IMR-90 (cell line): ENCODE data around the gene DENND1A.

Experiments used
- BHLHE40 ChIP-seq: fragments of 150-350 bp; IDR thresholded peaks from 2 replicates; pipeline ENCODE4 v1.6.1; 2016; ENCODE audit warnings: mild to moderate bottlenecking, low read depth, low read length
- CEBPB ChIP-seq: IDR thresholded peaks from 2 replicates; pipeline ENCODE4 v1.6.1; 2012; ENCODE audit warnings: low read depth, low read length, improper control_type of control experiment
- FOS ChIP-seq: fragments of 150-350 bp; IDR thresholded peaks from 2 replicates; pipeline ENCODE4 v1.6.1; 2016; ENCODE audit warnings: low read depth, low read length
- MAFK ChIP-seq: IDR thresholded peaks from 2 replicates; pipeline ENCODE4 v1.6.1; 2012; ENCODE audit warnings: low read depth, low read length, improper control_type of control experiment
- POLR2A ChIP-seq: IDR thresholded peaks from 2 replicates; pipeline ENCODE4 v1.6.1; 2012; ENCODE audit warnings: mild to moderate bottlenecking, low read depth, low read length
- RAD21 ChIP-seq: IDR thresholded peaks from 2 replicates; pipeline ENCODE4 v1.6.1; 2012; ENCODE audit warnings: low read length, improper control_type of control experiment
- RFX5 ChIP-seq: IDR thresholded peaks from 2 replicates; pipeline ENCODE4 v1.8.0; 2012; ENCODE audit warnings: low read depth, mild to moderate bottlenecking, low read length, moderate library complexity
- SMC3 ChIP-seq: fragments of 150-350 bp; IDR thresholded peaks from 2 replicates; pipeline ENCODE4 v1.6.1; 2016; ENCODE audit warnings: low read depth, mild to moderate bottlenecking, antibody characterized with exemption, low read length, moderate library complexity
- TF ChIP-seq, protein P1 (sequence below): conservative IDR thresholded peaks from 2 replicates; pipeline ENCODE4 v1.5.1; 2012; ENCODE audit warnings: mild to moderate bottlenecking, low read depth, low read length, improper control_type of control experiment
- TF ChIP-seq, protein P2 (sequence below): fragments of 150-350 bp; IDR thresholded peaks from 2 replicates; pipeline ENCODE4 v1.6.1; 2017; ENCODE audit warnings: mild to moderate bottlenecking, antibody characterized with exemption, low read length, low read depth

DNA sequence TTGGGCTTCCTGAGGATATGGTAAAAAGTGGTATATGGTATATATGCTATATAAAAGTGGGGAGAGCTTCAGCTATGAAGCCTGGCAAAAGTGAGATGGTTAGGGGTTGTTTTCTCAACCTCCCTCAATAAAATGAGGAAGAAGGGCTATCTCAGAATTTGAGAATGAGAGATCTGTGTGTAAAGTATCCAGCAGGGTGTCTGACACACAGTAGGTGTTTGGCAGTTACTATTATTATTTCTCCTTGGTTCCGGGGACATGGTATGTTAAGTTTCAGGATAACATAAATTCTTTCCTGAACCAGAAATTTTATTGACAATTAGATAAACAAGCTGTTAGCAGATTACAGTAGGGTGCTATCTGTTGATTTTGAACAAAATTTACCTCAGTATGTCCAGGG is 94.1 kb downstream of the DENND1A start:
- TF ChIP-seq BHLHE40, result no peak
- TF ChIP-seq, protein P1, sequence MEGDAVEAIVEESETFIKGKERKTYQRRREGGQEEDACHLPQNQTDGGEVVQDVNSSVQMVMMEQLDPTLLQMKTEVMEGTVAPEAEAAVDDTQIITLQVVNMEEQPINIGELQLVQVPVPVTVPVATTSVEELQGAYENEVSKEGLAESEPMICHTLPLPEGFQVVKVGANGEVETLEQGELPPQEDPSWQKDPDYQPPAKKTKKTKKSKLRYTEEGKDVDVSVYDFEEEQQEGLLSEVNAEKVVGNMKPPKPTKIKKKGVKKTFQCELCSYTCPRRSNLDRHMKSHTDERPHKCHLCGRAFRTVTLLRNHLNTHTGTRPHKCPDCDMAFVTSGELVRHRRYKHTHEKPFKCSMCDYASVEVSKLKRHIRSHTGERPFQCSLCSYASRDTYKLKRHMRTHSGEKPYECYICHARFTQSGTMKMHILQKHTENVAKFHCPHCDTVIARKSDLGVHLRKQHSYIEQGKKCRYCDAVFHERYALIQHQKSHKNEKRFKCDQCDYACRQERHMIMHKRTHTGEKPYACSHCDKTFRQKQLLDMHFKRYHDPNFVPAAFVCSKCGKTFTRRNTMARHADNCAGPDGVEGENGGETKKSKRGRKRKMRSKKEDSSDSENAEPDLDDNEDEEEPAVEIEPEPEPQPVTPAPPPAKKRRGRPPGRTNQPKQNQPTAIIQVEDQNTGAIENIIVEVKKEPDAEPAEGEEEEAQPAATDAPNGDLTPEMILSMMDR, result no peak
- no peak for TF ChIP-seq RFX5
- TF ChIP-seq POLR2A, result no peak
- TF ChIP-seq, protein P2, sequence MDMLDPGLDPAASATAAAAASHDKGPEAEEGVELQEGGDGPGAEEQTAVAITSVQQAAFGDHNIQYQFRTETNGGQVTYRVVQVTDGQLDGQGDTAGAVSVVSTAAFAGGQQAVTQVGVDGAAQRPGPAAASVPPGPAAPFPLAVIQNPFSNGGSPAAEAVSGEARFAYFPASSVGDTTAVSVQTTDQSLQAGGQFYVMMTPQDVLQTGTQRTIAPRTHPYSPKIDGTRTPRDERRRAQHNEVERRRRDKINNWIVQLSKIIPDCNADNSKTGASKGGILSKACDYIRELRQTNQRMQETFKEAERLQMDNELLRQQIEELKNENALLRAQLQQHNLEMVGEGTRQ, result no peak
- no peak for TF ChIP-seq RAD21
- TF ChIP-seq FOS, result no peak
- no peak for TF ChIP-seq CEBPB
- TF ChIP-seq MAFK, result no peak
- TF ChIP-seq SMC3, result no peak
